IMR-90 (cell line): ENCODE data around the gene EDIL3. TPM values are rescaled to one million over a fixed set of nuclear protein-coding genes. Genes with fewer than 3 reads are reported as not detected.

ENCODE experiments used
- ATAC-seq: fragments of 200-7000 bp; cut with Tn5 transposase; 2 replicates; pipeline ENCODE4 v1.9.1; 2020; ENCODE audit warnings: low read depth, mild to moderate bottlenecking, moderate library complexity
- BruUV-seq: library from RNA; stranded (reverse); fragments of 400-500 nt; replicated peaks from 2 replicates; lab custom pipeline; 2021; lab: Mats Ljungman, UMichigan
- CTCF ChIA-PET: fragments of 300-600 bp; formaldehyde crosslinking; extraction: SDS; loops from one replicate; lab custom pipeline; 2021; ENCODE audit warnings: antibody characterized with exemption; lab: Yijun Ruan, JAX
- POLR2A ChIA-PET: fragments of 300-600 bp; sonication (Branson Sonifier 250); formaldehyde crosslinking; loops from one replicate; lab custom pipeline; 2022; ENCODE audit warnings: antibody characterized with exemption; ENCODE audit not compliant: unreplicated experiment; lab: Charles Lee
- DNase-seq: peaks from one replicate; pipeline ENCODE4 v3.0.0; 2013
- H2AFZ ChIP-seq: replicated peaks from 2 replicates; pipeline ENCODE3; 2013; ENCODE audit warnings: low read length, mild to moderate bottlenecking; ENCODE audit not compliant: poor library complexity
- H2AK5ac ChIP-seq: 2 replicates; pipeline ENCODE4 v1.6.1; 2013; ENCODE audit warnings: low read depth, low read length, inconsistent platforms
- H2AK9ac ChIP-seq: replicated peaks from 2 replicates; pipeline ENCODE3; 2013; ENCODE audit warnings: mild to moderate bottlenecking, low read depth, low read length, moderate library complexity; ENCODE audit not compliant: poor library complexity
- H2BK120ac ChIP-seq: 2 replicates; pipeline ENCODE4 v1.6.1; 2013; ENCODE audit warnings: low read depth, low read length, inconsistent platforms
- H2BK15ac ChIP-seq: 3 replicates; pipeline ENCODE4 v1.6.1; 2013; ENCODE audit warnings: low read depth, low read length, inconsistent platforms
- H2BK20ac ChIP-seq: 2 replicates; pipeline ENCODE4 v1.6.1; 2013; ENCODE audit warnings: low read depth, mild to moderate bottlenecking, inconsistent platforms, low read length, moderate library complexity
- H2BK5ac ChIP-seq: 2 replicates; pipeline ENCODE4 v1.6.1; 2013; ENCODE audit warnings: mild to moderate bottlenecking, low read depth, low read length, inconsistent platforms; ENCODE audit not compliant: poor library complexity, severe bottlenecking
- H3K14ac ChIP-seq: replicated peaks from 2 replicates; pipeline ENCODE4 v1.6.1; 2013; ENCODE audit warnings: low read depth, low read length, inconsistent platforms
- H3K18ac ChIP-seq: 2 replicates; pipeline ENCODE4 v1.6.1; 2013; ENCODE audit warnings: low read depth, low read length, control low read depth
- H3K23ac ChIP-seq: 2 replicates; pipeline ENCODE4 v1.6.1; 2013; ENCODE audit warnings: low read depth, low read length, inconsistent platforms
- H3K27ac ChIP-seq: 2 replicates; pipeline ENCODE4 v1.5.1; 2013; ENCODE audit warnings: mild to moderate bottlenecking, control low read depth, low read length; ENCODE audit not compliant: insufficient read depth
- H3K27me3 ChIP-seq: 2 replicates; pipeline ENCODE4 v1.6.1; 2013; ENCODE audit warnings: low read length; ENCODE audit not compliant: control insufficient read depth, insufficient read depth
- H3K36me3 ChIP-seq: 2 replicates; pipeline ENCODE4 v1.6.1; 2013; ENCODE audit warnings: low read length, mixed read lengths; ENCODE audit not compliant: control insufficient read depth, insufficient read depth
- H3K4ac ChIP-seq: 2 replicates; pipeline ENCODE4 v1.6.1; 2013; ENCODE audit warnings: low read depth, low read length, inconsistent platforms
- H3K4me1 ChIP-seq: 2 replicates; pipeline ENCODE4 v1.6.1; 2013; ENCODE audit warnings: low read length, mixed read lengths; ENCODE audit not compliant: control insufficient read depth, insufficient read depth
- H3K4me2 ChIP-seq: 2 replicates; pipeline ENCODE4 v1.6.1; 2013; ENCODE audit warnings: low read depth, mild to moderate bottlenecking, control low read depth, low read length, moderate library complexity
- H3K4me3 ChIP-seq: 2 replicates; pipeline ENCODE4 v1.5.1; 2013; ENCODE audit warnings: low read depth, mild to moderate bottlenecking, control low read depth, low read length, moderate library complexity; ENCODE audit not compliant: insufficient read depth
- H3K56ac ChIP-seq: 2 replicates; pipeline ENCODE4 v1.6.1; 2013; ENCODE audit warnings: low read length, inconsistent platforms; ENCODE audit not compliant: insufficient read depth; ENCODE audit errors: extremely low read depth
- H3K79me1 ChIP-seq, 2 experiments: 2 replicates each; pipeline ENCODE4 v1.6.1; 2013; ENCODE audit warnings: low read length in 2 of 2, inconsistent platforms in 1 of 2, low read depth in 1 of 2
- H3K9ac ChIP-seq: 2 replicates; pipeline ENCODE4 v1.6.1; 2013; ENCODE audit warnings: low read depth, low read length, control low read depth
- H3K9me1 ChIP-seq: 2 replicates; pipeline ENCODE4 v1.6.1; 2013; ENCODE audit warnings: low read length, inconsistent platforms; ENCODE audit not compliant: insufficient read depth
- H3K9me3 ChIP-seq: 2 replicates; pipeline ENCODE4 v1.6.1; 2013; ENCODE audit warnings: low read length; ENCODE audit not compliant: control insufficient read depth, insufficient read depth
- H4K20me1 ChIP-seq: 2 replicates; pipeline ENCODE4 v1.6.1; 2013; ENCODE audit warnings: low read length, inconsistent platforms; ENCODE audit not compliant: insufficient read depth
- H4K5ac ChIP-seq: 2 replicates; pipeline ENCODE4 v1.6.1; 2013; ENCODE audit warnings: mild to moderate bottlenecking, low read depth, low read length, control low read depth
- H4K8ac ChIP-seq, 2 experiments: 2 replicates each; pipeline ENCODE4 v1.6.1; 2013; ENCODE audit warnings: low read depth in 2 of 2, low read length in 2 of 2, control low read depth in 1 of 2, inconsistent platforms in 1 of 2
- H4K91ac ChIP-seq: 2 replicates; pipeline ENCODE4 v1.6.1; 2013; ENCODE audit warnings: low read depth, low read length, inconsistent platforms; ENCODE audit not compliant: insufficient read depth
- CTCF ChIP-seq: conservative IDR thresholded peaks from 2 replicates; pipeline ENCODE4 v1.5.1; 2012; ENCODE audit warnings: mild to moderate bottlenecking, low read depth, low read length, improper control_type of control experiment
- MXI1 ChIP-seq: IDR thresholded peaks from 2 replicates; pipeline ENCODE4 v1.6.1; 2012; ENCODE audit warnings: low read depth, mild to moderate bottlenecking, low read length, moderate library complexity, borderline replicate concordance
- RCOR1 ChIP-seq: IDR thresholded peaks from 2 replicates; pipeline ENCODE4 v1.6.1; 2012; ENCODE audit warnings: mild to moderate bottlenecking, low read length, improper control_type of control experiment; ENCODE audit not compliant: insufficient replicate concordance
- RFX5 ChIP-seq: IDR thresholded peaks from 2 replicates; pipeline ENCODE4 v1.8.0; 2012; ENCODE audit warnings: low read depth, mild to moderate bottlenecking, low read length, moderate library complexity
- dilution Hi-C: fragments of 300-500 bp; cut with HindIII; formaldehyde crosslinking; loops from one replicate; pipeline ENCODE4 v1.14.3; 2018; ENCODE audit warnings: low sequenced_read_pairs; ENCODE audit not compliant: unreplicated experiment
- in situ Hi-C: fragments of 300-500 bp; cut with MboI; formaldehyde crosslinking; loops from 3 replicates; pipeline ENCODE4 v1.14.3; 2019; ENCODE audit warnings: low sequenced_read_pairs, inconsistent platforms, mixed read lengths
- intact Hi-C: fragments of 100-400 bp; cut with micrococcal nuclease; formaldehyde crosslinking; loops from 2 replicates; pipeline ENCODE4 v1.10.0; 2022
- polyA plus RNA-seq, 3 experiments: library from polyadenylated mRNA; depleted of rRNA; stranded (reverse); fragments of >200 nt; gene quantifications; 2 replicates each; pipeline ENCODE4 v1.2.3, GENCODE V29; 2012; ENCODE audit warnings: low replicate concordance in 1 of 3
- total RNA-seq: library from RNA; depleted of rRNA; stranded (reverse); fragments of >200 nt; gene quantifications from 2 replicates; pipeline ENCODE4 v1.2.3, GENCODE V29; 2012

EDIL3 gene
- total and polyA plus RNA-seq, 2 of the 4 experiments (the other 2 are of a cell fraction) = 55.5 to 82.8 TPM

GRCh38 chr5:84072339-84072738 lies 312.3 kb downstream of the EDIL3 start:
- intact Hi-C loops = no loop called here
- POLR2A ChIA-PET = no interaction called here
- Histone ChIP-seq H3K27me3 (no peaks in the 10 kb centered on the region), H3K9me1 (peaks cover 5% of the 10 kb centered on the region; the same call in 1 of the 2 replicates), H2BK120ac (no peak overlapping the region), H3K4me1 (no peaks in the 10 kb centered on the region), H2AFZ (no peak overlapping the region), H3K4me2 (no peak overlapping the region), H4K8ac (no peak overlapping the region), H4K20me1 (no peaks in the 10 kb centered on the region; the same call in 1 of the 2 replicates), H3K23ac (no peak overlapping the region), H3K14ac (no peak overlapping the region), H4K91ac (no peak overlapping the region), H3K56ac (no peak overlapping the region), H3K4me3 (no peak overlapping the region), H3K27ac (no peak overlapping the region), H2AK5ac (no peak overlapping the region), H3K4ac (no peak overlapping the region), H2BK5ac (no peak overlapping the region), H2BK15ac (no peak overlapping the region), H3K18ac (no peak overlapping the region), H3K79me1 (no peaks in the 10 kb centered on the region; a peak in 1 of 4 replicates), H3K36me3 (no peaks in the 10 kb centered on the region), H2AK9ac (no peak overlapping the region), H3K9ac (no peak overlapping the region), H3K9me3 (no peaks in the 10 kb centered on the region), H2BK20ac (no peak overlapping the region), H4K5ac (no peak overlapping the region)
- in situ Hi-C loops = no loop called here
- dilution Hi-C loops = no loop called here
- ATAC-seq = no peak
- BruUV-seq = no TSS peak
- CTCF ChIA-PET = no interaction called here
- TF ChIP-seq CTCF (no peak), RFX5 (no peak), MXI1 (no peak), RCOR1 (no peak)
- no peak for DNase-seq
